HG02642 (cell line): ENCODE data around the gene NRDC.

Experiments
- ATAC-seq: cut with Tn5 transposase; IDR thresholded peaks from one replicate; pipeline ENCODE4 v1.9.1; 2021; ENCODE audit warnings: mild to moderate bottlenecking; ENCODE audit not compliant: unreplicated experiment, poor library complexity

Gene NRDC, protein sequence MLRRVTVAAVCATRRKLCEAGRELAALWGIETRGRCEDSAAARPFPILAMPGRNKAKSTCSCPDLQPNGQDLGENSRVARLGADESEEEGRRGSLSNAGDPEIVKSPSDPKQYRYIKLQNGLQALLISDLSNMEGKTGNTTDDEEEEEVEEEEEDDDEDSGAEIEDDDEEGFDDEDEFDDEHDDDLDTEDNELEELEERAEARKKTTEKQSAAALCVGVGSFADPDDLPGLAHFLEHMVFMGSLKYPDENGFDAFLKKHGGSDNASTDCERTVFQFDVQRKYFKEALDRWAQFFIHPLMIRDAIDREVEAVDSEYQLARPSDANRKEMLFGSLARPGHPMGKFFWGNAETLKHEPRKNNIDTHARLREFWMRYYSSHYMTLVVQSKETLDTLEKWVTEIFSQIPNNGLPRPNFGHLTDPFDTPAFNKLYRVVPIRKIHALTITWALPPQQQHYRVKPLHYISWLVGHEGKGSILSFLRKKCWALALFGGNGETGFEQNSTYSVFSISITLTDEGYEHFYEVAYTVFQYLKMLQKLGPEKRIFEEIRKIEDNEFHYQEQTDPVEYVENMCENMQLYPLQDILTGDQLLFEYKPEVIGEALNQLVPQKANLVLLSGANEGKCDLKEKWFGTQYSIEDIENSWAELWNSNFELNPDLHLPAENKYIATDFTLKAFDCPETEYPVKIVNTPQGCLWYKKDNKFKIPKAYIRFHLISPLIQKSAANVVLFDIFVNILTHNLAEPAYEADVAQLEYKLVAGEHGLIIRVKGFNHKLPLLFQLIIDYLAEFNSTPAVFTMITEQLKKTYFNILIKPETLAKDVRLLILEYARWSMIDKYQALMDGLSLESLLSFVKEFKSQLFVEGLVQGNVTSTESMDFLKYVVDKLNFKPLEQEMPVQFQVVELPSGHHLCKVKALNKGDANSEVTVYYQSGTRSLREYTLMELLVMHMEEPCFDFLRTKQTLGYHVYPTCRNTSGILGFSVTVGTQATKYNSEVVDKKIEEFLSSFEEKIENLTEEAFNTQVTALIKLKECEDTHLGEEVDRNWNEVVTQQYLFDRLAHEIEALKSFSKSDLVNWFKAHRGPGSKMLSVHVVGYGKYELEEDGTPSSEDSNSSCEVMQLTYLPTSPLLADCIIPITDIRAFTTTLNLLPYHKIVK

DNA sequence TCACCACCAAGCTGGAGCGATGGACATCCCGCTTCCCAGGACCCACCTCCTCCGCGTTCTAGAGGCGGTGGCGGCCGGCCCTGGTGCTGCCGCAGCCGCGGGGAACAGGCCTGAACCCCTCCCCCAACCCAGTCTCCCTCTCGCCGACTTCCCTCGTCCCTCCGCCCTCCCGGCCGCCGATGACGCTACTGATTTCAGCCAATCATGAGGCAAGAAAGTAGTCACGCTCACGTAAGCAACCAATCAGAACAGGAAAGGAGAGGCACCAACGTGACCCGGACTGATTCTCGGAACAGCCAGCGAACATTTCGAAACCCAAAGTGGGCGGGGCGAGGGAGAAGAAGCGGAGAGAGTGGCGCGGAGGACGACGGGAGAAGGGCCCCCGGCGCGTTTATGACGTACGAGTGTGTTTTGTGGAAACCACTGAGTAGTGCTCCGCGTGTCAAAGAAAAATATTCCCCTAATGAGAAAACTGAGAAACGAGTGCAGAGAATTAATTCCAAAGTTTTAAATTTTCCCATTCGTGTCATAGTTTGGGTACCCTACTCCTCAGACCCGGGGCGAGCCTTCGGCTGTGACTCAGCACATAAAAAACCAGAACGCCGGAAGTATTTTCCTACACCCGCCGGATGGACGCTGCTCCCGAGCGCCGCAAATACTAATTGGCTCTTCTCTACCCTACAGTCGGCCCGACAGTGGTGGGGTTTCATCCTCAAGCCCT, at the start of gene NRDC:
Gene NRDC, minus strand, starts transcription at position 112 of the 721 bp plus-strand sequence. CDS start 112 bp downstream, outside the sequence.
- peak; percentile 94 for ATAC-seq

DNA sequence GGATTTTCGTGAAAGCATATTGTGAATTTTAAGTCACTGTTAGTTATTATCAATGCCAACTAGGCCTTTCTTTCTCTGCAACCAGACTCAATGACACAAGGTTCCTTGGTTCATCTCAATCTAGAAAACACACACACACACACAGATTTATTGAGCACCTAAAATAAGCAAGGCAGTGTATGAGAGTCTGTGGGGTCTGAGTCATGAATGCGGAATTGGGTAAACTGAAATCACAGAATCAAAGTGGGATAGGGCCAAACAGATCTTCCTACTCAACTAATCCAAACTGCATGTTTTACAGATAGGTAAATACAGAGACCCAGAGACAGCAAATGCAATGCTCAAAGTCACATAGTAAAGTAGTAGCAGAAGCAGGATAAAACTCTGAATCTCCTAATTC, 48.5 kb upstream of the NRDC start:
- no peak for ATAC-seq

DNA sequence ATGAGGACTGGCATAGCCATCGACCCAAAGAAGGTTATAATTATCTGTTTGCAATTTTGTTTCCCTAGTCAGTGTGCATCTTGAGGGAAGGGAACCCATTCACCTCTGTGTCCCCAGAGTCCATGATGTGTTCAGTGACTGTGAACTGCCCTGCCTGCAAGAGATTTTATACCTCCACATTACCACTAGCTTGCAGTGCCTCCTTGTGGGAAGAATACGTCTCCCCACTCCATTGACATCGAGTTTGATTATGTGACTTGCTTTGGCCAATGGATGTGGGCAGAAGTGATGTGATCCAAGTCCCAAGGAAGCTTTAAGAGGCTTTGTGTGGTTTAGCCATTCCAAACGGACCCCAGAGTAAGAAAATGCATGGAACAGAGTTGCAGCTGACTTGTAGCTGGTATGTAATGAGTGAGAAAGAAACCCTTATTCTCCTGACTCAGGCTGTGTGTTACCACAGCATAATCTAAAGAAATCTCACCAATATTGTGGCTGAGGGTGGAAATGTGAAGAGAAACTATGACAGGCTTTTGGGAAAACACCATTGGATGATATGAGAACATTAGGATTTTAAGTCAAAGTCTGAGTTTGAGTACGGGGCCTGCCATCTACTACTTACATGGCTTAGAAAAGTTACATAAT, 47.8 kb upstream of the NRDC start:
- no peak for ATAC-seq

DNA sequence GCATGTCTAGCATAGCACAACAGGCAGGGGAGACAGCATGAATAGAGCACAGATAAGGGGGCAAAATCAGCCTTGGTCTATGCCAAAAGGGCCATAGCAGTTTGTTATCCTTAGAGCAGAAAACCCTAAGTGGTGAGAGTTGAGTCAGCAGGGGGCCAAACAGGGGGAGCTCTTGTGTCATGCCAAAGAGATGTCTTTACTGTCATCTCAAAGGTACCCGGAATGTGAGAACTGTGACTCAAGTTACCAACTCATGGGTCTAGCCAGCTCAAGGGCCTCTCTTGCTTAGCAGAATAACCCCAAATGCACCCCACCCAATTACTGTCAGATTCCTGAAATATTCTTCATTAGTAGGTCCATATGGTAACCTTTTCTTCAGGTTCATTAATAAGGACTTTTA, 45.9 kb upstream of the NRDC start:
- ATAC-seq = no peak

DNA sequence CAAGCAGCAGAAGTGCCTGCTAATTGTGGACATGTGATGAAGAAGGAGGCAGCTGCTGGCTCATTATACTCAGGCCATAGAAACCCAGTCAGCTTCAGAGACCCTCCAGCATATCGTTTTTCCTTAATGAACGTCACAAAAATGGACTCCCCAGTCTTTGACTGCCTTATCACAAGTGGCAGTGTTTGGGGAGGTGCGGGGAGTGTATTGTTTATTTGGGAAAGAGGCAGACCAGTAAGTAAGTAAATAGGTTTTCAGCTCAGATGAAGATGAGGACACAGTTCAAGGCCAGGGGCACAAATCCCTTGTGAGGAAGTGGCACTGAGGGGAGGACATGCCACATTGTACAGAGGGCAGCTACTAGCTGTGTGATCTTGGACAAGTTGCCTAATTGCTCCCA, 43.5 kb upstream of the NRDC start:
- ATAC-seq = no peak

DNA sequence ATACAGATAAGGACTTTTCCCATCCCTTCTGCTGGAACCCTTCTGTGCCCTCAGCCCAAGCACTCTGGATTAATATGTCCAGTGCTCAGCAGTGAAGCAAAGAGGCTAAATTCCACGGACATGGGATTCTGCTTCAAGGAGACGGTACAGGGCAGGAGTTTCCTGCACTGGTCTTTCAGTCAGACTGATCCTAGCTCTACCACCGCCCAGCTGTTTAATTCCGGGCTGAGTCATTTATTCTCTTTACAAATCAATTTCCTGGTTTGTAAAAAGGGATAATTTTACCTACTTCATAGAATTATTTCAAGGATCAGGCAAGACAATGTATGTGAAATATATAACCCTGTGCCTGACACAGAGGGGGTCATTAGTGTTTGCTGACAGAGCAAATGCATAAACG, 41.6 kb upstream of the NRDC start:
- ATAC-seq = no peak

DNA sequence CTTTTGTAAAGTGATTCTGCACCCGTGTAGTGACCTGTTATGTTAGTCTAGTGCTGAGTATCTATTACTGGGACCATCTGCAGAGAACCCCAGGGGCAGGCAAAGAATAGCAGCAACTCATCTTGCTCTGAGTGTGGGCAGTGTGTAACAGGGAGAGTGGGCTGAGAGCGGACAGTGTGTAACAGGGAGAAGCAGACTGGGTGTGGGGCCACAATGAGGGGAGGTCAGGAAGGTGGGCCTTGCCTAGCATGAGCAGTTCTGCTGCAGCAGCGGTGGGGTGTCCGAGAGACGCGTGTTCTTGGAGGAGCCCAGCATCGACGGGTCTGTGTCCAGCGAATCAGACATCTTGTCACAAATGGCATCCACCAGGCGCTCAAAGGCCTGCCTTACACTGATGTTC, 41.2 kb upstream of the NRDC start:
- ATAC-seq = no peak

DNA sequence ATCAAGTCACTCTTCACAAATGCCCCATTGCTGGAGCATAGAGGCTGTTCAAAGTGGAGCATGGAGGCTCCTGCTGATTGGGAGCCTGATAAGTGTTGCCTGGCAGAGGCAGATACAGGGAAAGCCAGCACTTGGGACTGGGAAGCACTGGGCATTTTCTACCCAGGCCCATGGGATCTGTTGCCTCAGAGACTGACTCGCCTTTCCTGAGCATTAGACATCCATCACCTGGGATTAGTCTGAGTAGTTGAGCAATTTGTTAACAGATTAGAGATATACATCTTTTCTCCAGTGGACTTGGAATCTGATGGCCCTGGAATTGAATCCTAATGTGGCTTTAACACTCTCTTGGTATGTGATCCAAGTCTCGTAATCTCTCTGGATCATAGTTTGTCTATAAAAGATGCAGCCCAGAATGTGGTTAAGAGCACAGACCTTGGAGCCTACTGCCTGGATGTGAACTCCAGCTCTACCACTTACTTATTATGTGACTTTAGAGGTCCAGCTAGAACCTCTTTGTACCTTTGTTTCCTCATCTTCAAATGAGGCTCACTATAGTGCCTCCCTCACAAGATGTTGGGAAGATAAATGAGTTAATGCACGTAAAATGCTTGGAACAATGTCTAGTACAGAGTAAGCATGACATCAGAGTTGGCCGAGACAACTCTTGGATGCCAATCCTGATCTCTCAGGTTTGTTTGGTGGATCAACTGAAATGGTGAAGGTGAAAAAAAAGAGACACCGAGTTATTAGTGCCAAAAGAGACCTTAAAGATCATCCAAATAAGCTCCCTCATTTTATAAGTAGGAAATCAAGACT, 38.3 kb upstream of the NRDC start:
- ATAC-seq = no peak

DNA sequence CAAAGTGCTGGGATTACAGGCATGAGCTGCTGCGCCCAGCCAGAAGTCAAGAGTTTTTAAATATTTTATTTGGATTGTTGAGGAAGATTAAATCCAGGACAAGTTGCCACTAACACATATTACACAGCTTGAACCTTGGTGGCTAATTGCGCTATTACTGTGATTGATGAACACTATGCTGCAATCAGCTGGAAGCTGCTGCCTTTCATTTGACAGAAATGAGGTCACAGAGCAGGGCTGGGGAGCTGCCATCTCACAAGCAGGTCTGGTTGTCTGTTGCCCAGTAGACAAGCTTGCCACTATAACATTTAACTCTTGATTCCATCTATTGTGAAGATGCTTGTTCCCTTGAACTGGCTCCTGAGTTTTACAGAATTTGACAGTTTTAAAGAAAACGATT, 37.4 kb upstream of the NRDC start:
- ATAC-seq = no peak

DNA sequence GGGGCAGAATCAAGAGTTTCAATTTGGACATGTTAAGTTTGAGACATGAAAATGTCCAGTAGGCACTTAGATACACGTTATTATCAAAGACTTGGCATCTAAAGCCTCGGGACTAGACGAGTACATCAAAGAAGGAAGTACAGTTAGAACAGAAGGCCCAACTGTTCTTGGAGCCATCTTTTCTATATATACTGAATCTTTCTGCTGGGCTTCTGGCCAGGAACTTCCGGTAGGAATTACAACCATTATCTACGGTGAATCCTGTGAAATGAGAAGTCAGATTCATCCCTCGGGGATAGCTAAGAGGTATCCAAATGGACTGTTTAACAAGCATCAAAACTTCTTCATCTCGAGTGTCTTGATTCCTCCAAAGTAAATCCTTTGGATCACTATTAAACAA, 34.4 kb upstream of the NRDC start:
- no peak for ATAC-seq

DNA sequence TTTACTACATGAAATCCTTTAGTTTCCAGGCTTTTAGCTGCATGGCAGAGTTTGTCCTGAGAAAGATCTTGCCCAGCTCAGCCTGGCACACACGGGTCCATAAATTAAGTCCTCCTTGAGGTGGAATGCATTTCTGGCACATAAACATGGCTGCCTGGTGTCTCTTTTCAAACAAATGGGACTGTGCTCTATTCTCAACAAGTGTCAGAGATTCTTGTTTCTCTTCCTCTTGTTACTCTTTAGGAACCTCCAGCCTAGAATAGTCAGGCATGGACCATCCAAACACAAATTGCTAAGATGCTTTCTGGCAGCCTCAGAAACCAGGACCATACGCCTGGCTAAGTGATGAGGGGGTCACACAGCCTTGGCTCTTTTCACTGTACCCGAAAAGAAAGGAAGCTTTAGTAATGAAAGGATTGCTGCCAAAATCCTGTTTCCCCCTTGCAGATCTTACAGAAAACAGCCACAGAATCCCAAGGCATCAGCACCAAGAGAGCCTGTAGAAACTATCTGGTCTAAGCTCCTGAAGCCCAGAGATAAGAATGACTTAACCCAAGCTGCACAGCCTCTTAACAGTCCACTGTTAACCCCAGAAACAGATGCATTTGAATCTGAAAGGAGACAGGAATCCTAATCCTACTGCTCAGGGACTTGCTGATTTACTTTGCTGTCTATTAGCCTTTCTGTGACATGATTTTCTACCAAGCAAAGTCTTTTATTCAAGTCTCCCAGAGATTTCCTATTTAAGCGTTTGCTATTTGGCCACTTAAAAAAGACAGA, 31.9 kb upstream of the NRDC start:
- no peak for ATAC-seq

DNA sequence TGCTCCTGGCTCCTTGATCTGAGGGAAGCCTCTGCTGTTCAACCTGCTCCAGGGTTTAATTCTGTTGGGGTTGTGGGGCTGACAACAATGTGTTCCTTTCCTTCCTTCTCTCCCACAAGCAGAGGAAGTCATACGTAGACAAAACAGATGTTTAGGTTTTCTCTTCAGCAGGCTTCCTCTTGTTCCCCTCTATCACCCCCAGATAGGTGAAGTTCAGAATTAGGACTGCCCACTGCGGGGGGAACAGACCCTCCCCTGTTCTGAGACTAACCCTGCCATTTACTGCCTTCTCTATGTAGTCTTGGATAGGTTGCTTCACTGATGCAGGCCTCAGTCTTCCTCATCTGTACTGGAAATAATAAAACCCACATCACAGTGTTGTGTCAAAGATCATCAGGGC, 30.0 kb upstream of the NRDC start:
- no peak for ATAC-seq

DNA sequence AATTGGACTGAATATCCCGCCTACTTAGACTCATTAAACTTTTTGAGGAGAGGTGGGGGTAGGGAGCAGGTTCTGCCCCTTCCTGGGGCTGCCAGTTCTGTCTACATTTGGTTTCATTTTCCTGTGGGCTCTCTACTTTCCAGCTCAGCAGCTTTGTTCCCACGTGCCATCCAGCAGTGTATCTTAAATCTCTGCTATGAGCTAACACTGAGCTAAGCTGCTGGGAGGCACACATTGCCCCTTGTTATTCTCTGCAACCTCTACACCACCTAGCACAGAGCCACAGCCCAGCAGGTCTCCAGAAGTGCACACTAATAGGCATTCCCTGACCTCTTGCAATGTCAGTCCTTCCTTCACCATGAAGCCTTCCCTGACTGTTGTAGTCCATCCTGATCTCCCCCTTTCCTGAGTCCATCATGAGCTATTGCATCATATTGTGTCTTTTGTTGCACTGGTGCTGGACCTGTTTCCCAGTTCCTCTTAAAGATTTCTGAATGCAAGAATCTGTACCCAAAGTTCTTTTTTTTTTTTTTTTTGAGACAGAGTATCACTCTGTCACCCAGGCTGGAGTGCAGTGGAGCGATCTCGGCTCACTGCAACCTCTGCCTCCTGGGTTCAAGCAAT, 28.7 kb upstream of the NRDC start:
- ATAC-seq = no peak

DNA sequence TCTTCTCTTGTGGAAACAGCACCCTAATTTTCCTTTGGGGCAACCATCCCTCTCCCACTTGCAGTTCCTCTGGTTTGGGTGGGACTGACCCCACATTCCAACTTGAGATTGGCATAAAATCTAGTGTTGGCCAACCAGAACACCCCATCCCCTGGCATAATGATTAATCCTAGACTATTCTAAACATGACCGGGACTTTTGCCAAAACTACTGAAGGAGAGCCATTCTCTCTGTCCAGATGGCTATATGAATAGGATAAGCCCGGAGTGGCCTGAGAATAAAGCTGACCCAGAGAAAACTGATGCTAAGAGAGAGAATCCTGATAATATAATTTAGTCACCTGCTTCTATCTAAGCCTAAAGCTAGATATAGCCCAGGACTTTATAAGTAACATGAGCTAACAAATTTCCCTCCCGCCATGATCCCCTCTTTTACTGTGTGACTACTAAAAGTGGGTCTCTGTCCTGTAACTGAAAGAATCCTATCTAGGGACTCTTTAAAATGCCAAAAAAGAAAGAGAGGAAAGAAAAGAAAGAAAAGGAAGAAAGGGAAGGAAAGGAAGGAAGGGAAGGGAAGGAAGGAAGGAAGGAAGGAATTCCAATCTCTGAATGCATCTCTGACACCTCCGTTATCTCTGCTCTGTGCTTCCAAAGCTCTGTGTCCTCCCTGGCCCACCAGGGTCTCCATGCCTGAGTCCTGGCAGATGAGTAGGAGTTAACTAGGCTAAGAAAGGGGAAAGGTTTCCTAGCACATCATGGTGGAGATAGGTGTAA, 28.0 kb upstream of the NRDC start:
- ATAC-seq = no peak

DNA sequence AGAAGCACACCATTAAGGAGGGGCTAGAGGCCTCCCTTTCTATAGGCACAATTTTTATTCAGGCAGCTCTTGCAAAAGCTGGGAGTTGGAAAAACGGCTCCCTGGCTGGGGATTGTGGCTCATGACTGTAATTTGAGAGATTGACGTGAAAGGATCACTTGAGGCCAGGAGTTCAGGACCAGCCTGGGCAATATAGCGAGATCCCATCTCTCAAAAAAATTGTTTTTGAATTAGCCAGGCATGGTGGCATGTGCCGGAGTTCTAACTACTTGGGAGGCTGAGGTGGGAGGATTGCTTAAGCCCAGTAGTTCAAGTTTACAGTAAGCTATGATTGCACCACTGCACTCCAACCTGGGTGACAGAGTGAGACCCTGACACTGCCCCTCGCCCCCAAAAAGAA, 23.9 kb upstream of the NRDC start:
- ATAC-seq = no peak

DNA sequence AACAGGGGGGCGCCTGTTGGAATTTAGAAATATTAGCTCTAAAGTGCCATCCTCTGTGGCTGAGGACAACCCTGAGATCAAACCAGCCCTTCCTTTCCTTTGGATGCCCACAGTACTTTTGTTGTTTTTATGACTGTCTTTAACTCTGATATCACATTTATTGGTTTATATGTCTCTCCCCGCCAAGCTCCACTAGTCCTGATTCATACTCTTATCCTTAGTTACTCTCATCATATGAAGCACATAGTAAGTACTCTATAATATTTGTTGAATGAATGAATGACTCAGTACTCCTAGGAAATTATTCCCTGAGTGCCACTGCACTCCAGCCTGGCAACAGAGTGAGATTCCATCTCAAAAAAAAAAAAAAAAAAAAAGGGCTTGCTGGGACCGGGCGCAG, 22.6 kb upstream of the NRDC start:
- ATAC-seq = no peak

DNA sequence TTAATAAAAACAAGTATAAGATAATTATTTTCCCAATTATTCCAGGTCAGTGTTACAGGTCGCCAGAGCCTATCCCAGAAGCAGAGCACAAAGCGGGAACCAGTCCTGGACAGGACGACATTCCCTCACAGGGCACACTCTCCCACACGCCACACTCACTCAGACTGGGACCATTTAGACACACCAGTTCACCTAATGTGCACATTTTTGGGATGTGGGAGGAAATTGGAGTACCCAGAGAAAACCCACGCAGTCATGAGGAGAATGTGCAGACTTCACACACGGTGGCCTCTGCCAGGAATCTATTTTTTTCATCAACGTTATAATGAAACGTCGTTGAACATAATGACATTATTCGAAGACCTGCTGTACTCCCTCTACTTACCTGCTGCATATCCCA, 20.5 kb upstream of the NRDC start:
- no peak for ATAC-seq
